KG1 (cell line): ENCODE measurements around the gene FLVCR1.

Experiments
- DNase-seq: peaks from one replicate; lab custom pipeline; 2025; lab: John Stamatoyannopoulos, UW

FLVCR1 gene

GRCh38 chr1:212945463-212946160 lies 87.5 kb downstream of the FLVCR1 start:
- DNase-seq, result no peak

- DNase-seq, result no peak
Observed at GRCh38 chr1:212946872-212947271, 88.8 kb downstream of the FLVCR1 start.
